Type B pancreatic cell (in vitro differentiated cells): ENCODE results near the gene PPP1R1C. TPM values are rescaled to one million over a fixed set of nuclear protein-coding genes. Genes with fewer than 3 reads are reported as not detected.
"Not testable (repeated sequence)": the region's sequence is repeated elsewhere in the genome, so short reads cannot be mapped to it uniquely, and the experiment has no call there.

Experiments
- DNase-seq: peaks from one replicate; pipeline ENCODE4 v3.0.0; 2021; ENCODE audit warnings: mixed read lengths; ENCODE audit not compliant: unreplicated experiment; ENCODE audit errors: extremely low spot score
- H3K27ac Mint-ChIP-seq: 2 replicates; pipeline ENCODE4 v1.8.0; 2021; ENCODE audit warnings: mild to moderate bottlenecking, mixed read lengths
- H3K27me3 Mint-ChIP-seq: 2 replicates; pipeline ENCODE4 v1.8.0; 2021; ENCODE audit warnings: mixed read lengths
- H3K36me3 Mint-ChIP-seq: 2 replicates; pipeline ENCODE4 v1.8.0; 2021; ENCODE audit warnings: mixed read lengths
- H3K4me1 Mint-ChIP-seq: one replicate; pipeline ENCODE4 v1.8.0; 2021; ENCODE audit warnings: mixed read lengths; ENCODE audit not compliant: unreplicated experiment
- H3K4me3 Mint-ChIP-seq: 2 replicates; pipeline ENCODE4 v1.8.0; 2021; ENCODE audit warnings: mild to moderate bottlenecking, mixed read lengths
- H3K9me3 Mint-ChIP-seq: 2 replicates; pipeline ENCODE4 v1.8.0; 2021; ENCODE audit warnings: mixed read lengths
- CTCF ChIP-seq: fragments of 200-600 bp; sonication (generic); conservative IDR thresholded peaks from 2 replicates; pipeline ENCODE4 v1.5.0; 2021; ENCODE audit warnings: antibody characterized with exemption, mild to moderate bottlenecking
- total RNA-seq: library from RNA; stranded (reverse); gene quantifications from 2 replicates; pipeline ENCODE4 v1.2.1, GENCODE V29; 2021; ENCODE audit warnings: low replicate concordance

PPP1R1C gene
- total RNA-seq, 1 donor from 2014 or later = 1.4 TPM

GRCh38 chr2:181952404-181953226 is 33.0 kb upstream of the PPP1R1C start:
- H3K27ac Mint-ChIP-seq = peak overlapping the region; percentile 40
- H3K36me3 Mint-ChIP-seq = no peaks in the 10 kb centered on the region
- peak overlapping the region; percentile 23 for H3K4me3 Mint-ChIP-seq

GRCh38 chr2:181953881-181954537 is 31.6 kb upstream of the PPP1R1C start:
- H3K27ac Mint-ChIP-seq = peak overlapping the region; percentile 67
- no peaks in the 10 kb centered on the region for H3K27me3 Mint-ChIP-seq
- peaks cover 10% of the 10 kb centered on the region for H3K9me3 Mint-ChIP-seq
- TF ChIP-seq CTCF = peak; percentile 79
- no peak for DNase-seq
- peak overlapping the region; percentile 78 for H3K4me3 Mint-ChIP-seq
- H3K4me1 Mint-ChIP-seq = peaks cover 37% of the 10 kb centered on the region
- no peaks in the 10 kb centered on the region for H3K36me3 Mint-ChIP-seq

More at GRCh38 chr2:181952404-181953226, 33.0 kb upstream of the PPP1R1C start:
- Mint-ChIP-seq H3K4me1 (peaks cover 37% of the 10 kb centered on the region), H3K27me3 (no peaks in the 10 kb centered on the region), H3K9me3 (peaks cover 10% of the 10 kb centered on the region)
- no peak for TF ChIP-seq CTCF
- no peak for DNase-seq

GRCh38 chr2:181954538-181954883 is 31.1 kb upstream of the PPP1R1C start:
- TF ChIP-seq CTCF = peak; percentile 46
- H3K27me3 Mint-ChIP-seq = no peaks in the 10 kb centered on the region
- H3K27ac Mint-ChIP-seq = peak overlapping the region; percentile 67
- H3K9me3 Mint-ChIP-seq = peaks cover 5% of the 10 kb centered on the region
- H3K4me3 Mint-ChIP-seq = peak overlapping the region; percentile 78
- peaks cover 37% of the 10 kb centered on the region for H3K4me1 Mint-ChIP-seq
- H3K36me3 Mint-ChIP-seq = no peaks in the 10 kb centered on the region
- DNase-seq = no peak

GRCh38 chr2:181955010-181955409 is 30.6 kb upstream of the PPP1R1C start:
- TF ChIP-seq CTCF = no peak
- no peaks in the 10 kb centered on the region for H3K27me3 Mint-ChIP-seq
- no peak for DNase-seq
- no peaks in the 10 kb centered on the region for H3K9me3 Mint-ChIP-seq
- H3K27ac Mint-ChIP-seq = peak overlapping the region; percentile 67
- no peaks in the 10 kb centered on the region for H3K36me3 Mint-ChIP-seq
- peaks cover 37% of the 10 kb centered on the region for H3K4me1 Mint-ChIP-seq
- H3K4me3 Mint-ChIP-seq = no peak overlapping the region

GRCh38 chr2:181955866-181956265 is 29.8 kb upstream of the PPP1R1C start:
- not testable (repeated sequence) for H3K9me3 Mint-ChIP-seq, DNase-seq, H3K27ac Mint-ChIP-seq, H3K4me3 Mint-ChIP-seq, H3K36me3 Mint-ChIP-seq, H3K27me3 Mint-ChIP-seq
- peaks cover 37% of the 10 kb centered on the region for H3K4me1 Mint-ChIP-seq

- no peak for DNase-seq
- no peaks in the 10 kb centered on the region for H3K27me3 Mint-ChIP-seq
- TF ChIP-seq CTCF = no peak
- no peaks in the 10 kb centered on the region for H3K36me3 Mint-ChIP-seq
- no peak overlapping the region for H3K4me3 Mint-ChIP-seq
- H3K9me3 Mint-ChIP-seq = no peaks in the 10 kb centered on the region
- peaks cover 28% of the 10 kb centered on the region for H3K4me1 Mint-ChIP-seq
- no peak overlapping the region for H3K27ac Mint-ChIP-seq
Measured at GRCh38 chr2:181957668-181958067, 28.0 kb upstream of the PPP1R1C start.
